Hepatocyte (in vitro differentiated cells): ENCODE results near the gene ZFYVE27.
A peak's percentile ranks its signal among the peaks of the same experiment; 100 is the strongest.

Experiments
- EZH2 ChIP-seq: fragments of 200-600 bp; sonication (generic); IDR thresholded peaks from 2 replicates; pipeline ENCODE4 v1.6.1; 2016; ENCODE audit warnings: antibody characterized with exemption, mild to moderate bottlenecking, borderline replicate concordance
- EZH2phosphoT487 ChIP-seq: fragments of 200-600 bp; sonication (generic); IDR thresholded peaks from one replicate; pipeline ENCODE4 v1.6.1; 2018; ENCODE audit warnings: antibody characterized with exemption, mild to moderate bottlenecking, low read depth, moderate library complexity; ENCODE audit not compliant: unreplicated experiment, severe bottlenecking
- TF ChIP-seq, protein P1 (sequence below): fragments of 200-600 bp; sonication (generic); IDR thresholded peaks from 2 replicates; pipeline ENCODE4 v1.5.1; 2016; ENCODE audit warnings: antibody characterized with exemption, mild to moderate bottlenecking; ENCODE audit not compliant: poor library complexity

DNA sequence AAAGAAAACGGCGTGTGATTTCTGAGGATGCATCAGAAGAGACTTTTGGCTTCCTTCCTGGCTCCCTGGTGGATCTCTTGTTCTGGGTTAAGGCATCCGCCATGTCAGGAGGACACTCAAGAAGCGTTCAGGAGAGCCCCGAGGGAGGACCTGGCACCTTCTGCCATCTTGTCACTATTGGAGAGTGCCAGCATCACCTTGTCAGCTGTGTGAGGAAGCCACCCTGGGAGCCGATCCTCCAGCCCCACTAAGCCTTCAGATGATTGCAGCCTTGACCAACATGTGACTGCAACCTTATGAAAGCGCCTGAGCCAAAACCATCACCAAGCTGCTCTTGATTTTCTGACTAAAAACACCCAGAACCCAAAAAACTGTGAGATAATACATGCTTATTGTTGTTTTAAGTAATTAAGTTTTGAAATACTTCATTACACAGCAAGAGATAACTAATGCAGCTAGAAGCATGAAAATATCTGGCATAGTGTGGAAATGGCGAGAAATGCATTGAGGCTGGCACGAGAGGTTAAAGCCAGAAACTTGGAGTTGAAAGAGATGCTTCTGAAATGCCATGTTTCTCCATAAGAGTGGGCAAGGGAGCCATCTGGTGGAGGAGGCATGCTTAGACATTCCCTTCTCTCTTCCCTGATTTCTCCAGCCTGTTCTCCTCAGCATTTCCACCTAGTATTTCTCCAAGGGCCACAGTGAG is 5.4 kb upstream of the ZFYVE27 start:
- TF ChIP-seq, protein P1, sequence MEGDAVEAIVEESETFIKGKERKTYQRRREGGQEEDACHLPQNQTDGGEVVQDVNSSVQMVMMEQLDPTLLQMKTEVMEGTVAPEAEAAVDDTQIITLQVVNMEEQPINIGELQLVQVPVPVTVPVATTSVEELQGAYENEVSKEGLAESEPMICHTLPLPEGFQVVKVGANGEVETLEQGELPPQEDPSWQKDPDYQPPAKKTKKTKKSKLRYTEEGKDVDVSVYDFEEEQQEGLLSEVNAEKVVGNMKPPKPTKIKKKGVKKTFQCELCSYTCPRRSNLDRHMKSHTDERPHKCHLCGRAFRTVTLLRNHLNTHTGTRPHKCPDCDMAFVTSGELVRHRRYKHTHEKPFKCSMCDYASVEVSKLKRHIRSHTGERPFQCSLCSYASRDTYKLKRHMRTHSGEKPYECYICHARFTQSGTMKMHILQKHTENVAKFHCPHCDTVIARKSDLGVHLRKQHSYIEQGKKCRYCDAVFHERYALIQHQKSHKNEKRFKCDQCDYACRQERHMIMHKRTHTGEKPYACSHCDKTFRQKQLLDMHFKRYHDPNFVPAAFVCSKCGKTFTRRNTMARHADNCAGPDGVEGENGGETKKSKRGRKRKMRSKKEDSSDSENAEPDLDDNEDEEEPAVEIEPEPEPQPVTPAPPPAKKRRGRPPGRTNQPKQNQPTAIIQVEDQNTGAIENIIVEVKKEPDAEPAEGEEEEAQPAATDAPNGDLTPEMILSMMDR: peak; percentile 83
- TF ChIP-seq EZH2 (no peak), EZH2phosphoT487 (no peak)
